ENCODE measurements around the gene GRHL1. TPM values are rescaled to one million over a fixed set of nuclear protein-coding genes. Genes with fewer than 3 reads are reported as not detected.
"Not testable (repeated sequence)": the region's sequence is repeated elsewhere in the genome, so short reads cannot be mapped to it uniquely, and the experiment has no call there.

GRHL1 gene
- total RNA-seq, 6 experiments from 2014 or later: 0.46 to 0.76 (median 0.59) TPM

DNA sequence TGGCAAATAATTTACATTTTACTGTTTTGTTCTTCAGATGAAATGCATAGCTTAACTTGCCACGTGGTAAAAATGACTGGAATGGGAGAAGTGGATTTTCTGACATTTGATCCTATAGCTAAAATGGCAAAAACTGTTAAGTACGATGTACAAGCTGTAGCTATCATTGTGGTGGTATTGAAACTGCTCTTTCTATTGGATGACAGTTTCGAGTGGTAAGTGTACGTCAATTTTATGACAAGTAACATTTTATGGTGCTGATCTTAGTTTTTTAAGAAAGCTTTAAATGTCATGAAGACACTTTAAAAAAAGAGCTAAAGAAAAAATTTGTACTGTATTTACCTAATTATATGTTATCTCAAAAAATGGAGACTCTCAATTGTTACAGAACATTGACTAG, 40.8 kb upstream of the GRHL1 start:
- H3K9me3 Mint-ChIP-seq: no peaks in the 10 kb centered on the region
- peaks cover 26% of the 10 kb centered on the region for H3K4me1 Mint-ChIP-seq (ENCODE audit: low read depth)
- no peak overlapping the region for H3K4me3 Mint-ChIP-seq
- peaks cover 4% of the 10 kb centered on the region; the same call in 1 of the 2 replicates for H3K36me3 Mint-ChIP-seq (ENCODE audit: low read depth)
- H3K27me3 Mint-ChIP-seq (ENCODE audit: insufficient read depth): no peaks in the 10 kb centered on the region
- no peak overlapping the region for H3K27ac Mint-ChIP-seq
- no peak for DNase-seq
- TF ChIP-seq, protein P1, sequence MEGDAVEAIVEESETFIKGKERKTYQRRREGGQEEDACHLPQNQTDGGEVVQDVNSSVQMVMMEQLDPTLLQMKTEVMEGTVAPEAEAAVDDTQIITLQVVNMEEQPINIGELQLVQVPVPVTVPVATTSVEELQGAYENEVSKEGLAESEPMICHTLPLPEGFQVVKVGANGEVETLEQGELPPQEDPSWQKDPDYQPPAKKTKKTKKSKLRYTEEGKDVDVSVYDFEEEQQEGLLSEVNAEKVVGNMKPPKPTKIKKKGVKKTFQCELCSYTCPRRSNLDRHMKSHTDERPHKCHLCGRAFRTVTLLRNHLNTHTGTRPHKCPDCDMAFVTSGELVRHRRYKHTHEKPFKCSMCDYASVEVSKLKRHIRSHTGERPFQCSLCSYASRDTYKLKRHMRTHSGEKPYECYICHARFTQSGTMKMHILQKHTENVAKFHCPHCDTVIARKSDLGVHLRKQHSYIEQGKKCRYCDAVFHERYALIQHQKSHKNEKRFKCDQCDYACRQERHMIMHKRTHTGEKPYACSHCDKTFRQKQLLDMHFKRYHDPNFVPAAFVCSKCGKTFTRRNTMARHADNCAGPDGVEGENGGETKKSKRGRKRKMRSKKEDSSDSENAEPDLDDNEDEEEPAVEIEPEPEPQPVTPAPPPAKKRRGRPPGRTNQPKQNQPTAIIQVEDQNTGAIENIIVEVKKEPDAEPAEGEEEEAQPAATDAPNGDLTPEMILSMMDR (IDR thresholded peaks at IDR 0.05): no peak

DNA sequence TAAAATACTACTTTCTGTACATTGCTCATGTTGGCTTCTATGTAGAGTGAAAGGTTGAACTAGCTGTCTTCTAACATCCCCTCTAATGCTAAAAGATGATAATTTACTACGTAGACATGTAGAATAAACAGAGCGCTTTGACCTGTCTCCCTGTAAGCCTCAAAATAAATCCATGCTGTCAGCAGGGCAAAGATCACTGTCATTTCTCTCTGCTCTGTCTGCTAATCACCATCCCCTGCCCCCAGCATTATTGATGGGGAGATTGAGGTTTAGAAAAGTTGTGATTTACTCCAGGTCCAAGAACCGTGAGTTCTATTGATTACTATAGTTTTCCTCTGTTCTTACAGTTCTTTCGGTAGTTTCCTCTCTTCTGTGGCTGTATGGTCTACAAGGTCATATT, 39.0 kb upstream of the GRHL1 start:
- TF ChIP-seq, protein P1 (IDR thresholded peaks at IDR 0.05): no peak
- Mint-ChIP-seq H3K36me3 (ENCODE audit: low read depth) (peaks cover 4% of the 10 kb centered on the region; the same call in 1 of the 2 replicates), H3K27ac (no peak overlapping the region), H3K4me3 (no peak overlapping the region), H3K9me3 (no peaks in the 10 kb centered on the region), H3K4me1 (ENCODE audit: low read depth) (peaks cover 26% of the 10 kb centered on the region), H3K27me3 (ENCODE audit: insufficient read depth) (no peaks in the 10 kb centered on the region)
- no peak for DNase-seq

DNA sequence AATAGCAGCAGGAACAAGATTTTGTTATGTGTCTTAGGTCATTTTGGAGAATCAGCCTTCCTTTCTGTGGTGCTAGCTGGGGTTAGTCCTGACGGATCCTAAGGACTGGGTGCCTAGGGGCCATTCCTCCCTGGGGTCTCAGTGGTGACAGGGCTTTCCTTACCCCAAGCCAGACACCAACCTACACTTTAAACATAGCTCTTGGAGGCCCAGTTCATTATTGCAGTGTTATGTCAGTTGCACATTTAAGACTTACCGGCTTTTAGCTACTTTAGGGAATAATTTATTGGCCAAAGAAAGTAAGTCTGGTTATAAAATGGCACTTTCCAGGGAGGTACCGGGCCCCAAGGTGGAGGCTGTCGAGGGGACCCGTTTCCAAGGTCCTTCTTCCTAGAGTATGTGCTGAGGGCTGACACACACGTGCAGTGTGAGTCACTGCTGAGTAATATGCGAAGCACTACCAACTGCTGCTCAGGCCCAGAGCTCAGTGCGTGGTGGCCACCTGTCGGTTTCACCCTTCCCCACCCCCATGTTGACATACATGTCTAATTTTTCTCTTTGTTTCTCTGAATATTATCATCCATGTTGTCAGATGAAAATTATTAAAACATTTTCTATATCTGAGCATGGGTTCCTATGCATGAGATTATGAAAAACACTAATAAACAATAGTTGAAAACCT, 37.0 kb upstream of the GRHL1 start:
- H3K36me3 Mint-ChIP-seq (ENCODE audit: low read depth): peaks cover 4% of the 10 kb centered on the region; the same call in 1 of the 2 replicates
- H3K4me3 Mint-ChIP-seq: no peak overlapping the region

DNA sequence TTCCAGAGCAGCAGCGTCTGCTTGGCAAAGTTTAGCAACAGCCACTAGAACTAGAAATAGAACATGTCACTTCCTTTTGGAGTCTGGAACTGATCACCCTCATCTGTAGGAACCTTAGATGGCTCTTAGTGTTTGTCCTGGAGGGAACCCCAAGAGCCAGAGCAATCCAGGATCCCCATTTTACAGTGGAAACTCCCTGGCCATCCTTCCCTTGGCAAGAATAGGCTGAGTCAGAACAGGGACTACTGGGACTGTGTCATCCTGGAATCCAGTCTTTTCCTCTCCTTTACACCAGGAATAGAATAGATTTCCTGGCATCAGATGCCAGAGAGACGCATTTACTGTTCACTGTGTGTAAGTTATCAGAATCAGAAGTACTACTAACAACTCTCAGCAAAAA, 33.2 kb upstream of the GRHL1 start:
- no peaks in the 10 kb centered on the region; the same call in 1 of the 2 replicates for H3K27me3 Mint-ChIP-seq (ENCODE audit: insufficient read depth)
- H3K9me3 Mint-ChIP-seq: no peaks in the 10 kb centered on the region
- peak; percentile 25 for DNase-seq
- peak overlapping the region; percentile 80 for H3K27ac Mint-ChIP-seq
- TF ChIP-seq, protein P1 (IDR thresholded peaks at IDR 0.05): no peak
- no peak overlapping the region for H3K4me3 Mint-ChIP-seq
- peaks cover 23% of the 10 kb centered on the region for H3K4me1 Mint-ChIP-seq (ENCODE audit: low read depth)
- peaks cover 16% of the 10 kb centered on the region for H3K36me3 Mint-ChIP-seq (ENCODE audit: low read depth)

More for the DNA sequence above, 37.0 kb upstream of the GRHL1 start:
- TF ChIP-seq, protein P1 (IDR thresholded peaks at IDR 0.05): peak; percentile 54
- Mint-ChIP-seq H3K4me1 (ENCODE audit: low read depth) (peaks cover 24% of the 10 kb centered on the region), H3K9me3 (no peaks in the 10 kb centered on the region), H3K27ac (peak overlapping the region; percentile 76), H3K27me3 (ENCODE audit: insufficient read depth) (no peaks in the 10 kb centered on the region)
- DNase-seq: peak; percentile 61

DNA sequence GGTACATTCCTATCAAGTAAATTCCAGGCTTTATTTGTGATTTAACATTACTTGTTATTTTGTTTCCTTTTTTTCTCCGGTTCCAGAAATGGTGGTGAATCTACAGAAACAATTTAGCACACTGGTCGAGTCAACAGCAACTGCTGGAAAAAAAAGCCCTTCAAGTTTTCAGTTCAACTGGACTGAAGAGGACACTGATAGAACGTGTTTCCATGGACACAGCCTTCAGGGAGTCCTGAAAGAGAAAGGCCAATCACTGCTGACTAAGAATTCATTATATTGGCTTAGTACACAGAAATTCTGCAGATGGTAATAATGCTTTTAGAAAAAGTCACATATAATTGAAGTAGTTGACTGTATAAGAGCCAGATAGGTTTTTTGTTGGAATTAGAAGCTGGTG, 32.0 kb upstream of the GRHL1 start:
- no peak overlapping the region for H3K27ac Mint-ChIP-seq
- peaks cover 16% of the 10 kb centered on the region for H3K36me3 Mint-ChIP-seq (ENCODE audit: low read depth)
- no peaks in the 10 kb centered on the region for H3K9me3 Mint-ChIP-seq
- DNase-seq: no peak
- H3K4me3 Mint-ChIP-seq: no peak overlapping the region
- H3K4me1 Mint-ChIP-seq (ENCODE audit: low read depth): peaks cover 16% of the 10 kb centered on the region
- TF ChIP-seq, protein P1 (IDR thresholded peaks at IDR 0.05): no peak
- H3K27me3 Mint-ChIP-seq (ENCODE audit: insufficient read depth): no peaks in the 10 kb centered on the region; the same call in 1 of the 2 replicates

DNA sequence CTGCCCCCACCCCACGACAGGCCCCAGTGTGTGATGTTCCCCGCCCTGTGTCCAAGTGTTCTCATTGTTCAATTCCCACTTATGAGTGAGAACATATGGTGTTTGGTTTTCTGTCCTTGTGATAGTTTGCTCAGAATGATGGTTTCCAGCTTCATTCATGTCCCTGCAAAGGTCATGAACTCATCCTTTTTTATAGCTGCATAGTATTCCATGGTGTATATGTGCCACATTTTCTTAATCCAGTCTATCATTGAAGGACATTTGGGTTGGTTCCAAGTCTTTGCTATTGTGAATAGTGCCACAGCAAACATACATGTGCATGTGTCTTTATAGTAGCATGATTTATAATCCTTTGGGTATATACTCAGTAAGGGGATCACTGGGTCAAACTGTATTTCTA, 24.5 kb upstream of the GRHL1 start:
- not testable (repeated sequence) for H3K9me3 Mint-ChIP-seq; H3K4me3 Mint-ChIP-seq; H3K27ac Mint-ChIP-seq; H3K4me1 Mint-ChIP-seq (ENCODE audit: low read depth); H3K27me3 Mint-ChIP-seq (ENCODE audit: insufficient read depth); DNase-seq
- H3K36me3 Mint-ChIP-seq (ENCODE audit: low read depth): peaks cover 37% of the 10 kb centered on the region

Data from HFFc6 (cell line).